Naive thymus-derived CD4-positive, alpha-beta T cell (primary cell): ENCODE data around the gene INF2. TPM values are rescaled to one million over a fixed set of nuclear protein-coding genes. Genes with fewer than 3 reads are reported as not detected.
A peak's percentile ranks its signal among the peaks of the same experiment; 100 is the strongest.

Experiments used
- ATAC-seq: fragments of 150-1000 bp; cut with Tn5 transposase; 2 replicates; pipeline ENCODE4 v1.10.0; 2021; ENCODE audit warnings: mild to moderate bottlenecking, moderate library complexity
- CTCF ChIA-PET: fragments of 350-600 bp; sonication (Branson Sonifier 250); formaldehyde crosslinking; loops from one replicate; lab custom pipeline; 2021; ENCODE audit warnings: antibody characterized with exemption; lab: Charles Lee
- POLR2A ChIA-PET: fragments of 350-600 bp; sonication (Branson Sonifier 250); formaldehyde crosslinking; loops from one replicate; lab custom pipeline; 2021; ENCODE audit warnings: antibody characterized with exemption, inconsistent platforms; lab: Charles Lee
- DNase-seq, 9 donors: peaks; one replicate each; pipeline versions ENCODE4 v3.0.0 to v3.0.0-alpha.2; 2020 to 2022; ENCODE audit warnings: mixed read lengths in 1 of 9
- H3K27ac ChIP-seq: one replicate; pipeline ENCODE4 v1.7.0; 2013; ENCODE audit warnings: mild to moderate bottlenecking, low read depth, low read length, moderate library complexity
- H3K27me3 ChIP-seq, 2 donors: one replicate each; pipeline ENCODE4 v1.7.0; 2013; ENCODE audit warnings: low read length in 2 of 2, mild to moderate bottlenecking in 2 of 2, moderate library complexity in 2 of 2; ENCODE audit not compliant: control insufficient read depth in 2 of 2, insufficient read depth in 2 of 2
- H3K36me3 ChIP-seq, 3 experiments: 1 replicate in 2 of 3; 2 replicates in 1 of 3; pipeline ENCODE4 v1.7.0; 2013; ENCODE audit warnings: low read length in 3 of 3, mild to moderate bottlenecking in 3 of 3, moderate library complexity in 1 of 3; ENCODE audit not compliant: insufficient read depth in 3 of 3, control insufficient read depth in 2 of 3
- H3K4me1 ChIP-seq, 2 donors: one replicate each; pipeline ENCODE4 v1.7.0; 2013; ENCODE audit warnings: low read length in 2 of 2, mild to moderate bottlenecking in 2 of 2, moderate library complexity in 1 of 2; ENCODE audit not compliant: control insufficient read depth in 2 of 2, insufficient read depth in 2 of 2
- H3K4me3 ChIP-seq: 2 replicates; pipeline ENCODE4 v1.7.0; 2013; ENCODE audit warnings: mild to moderate bottlenecking, low read length
- H3K9me3 ChIP-seq, 3 experiments: 1 replicate in 2 of 3; 2 replicates in 1 of 3; pipeline ENCODE4 v1.7.0; 2013; ENCODE audit warnings: low read length in 3 of 3; ENCODE audit not compliant: control insufficient read depth in 2 of 3
- H3K27ac Mint-ChIP-seq, 9 donors: one replicate each; pipeline ENCODE4 v1.8.0; 2020 to 2022; ENCODE audit warnings: mixed read lengths in 9 of 9, mild to moderate bottlenecking in 8 of 9, moderate library complexity in 5 of 9, inconsistent platforms in 2 of 9
- H3K27me3 Mint-ChIP-seq, 5 donors: one replicate each; pipeline ENCODE4 v1.8.0; 2021 to 2022; ENCODE audit warnings: mixed read lengths in 5 of 5, mild to moderate bottlenecking in 1 of 5
- H3K36me3 Mint-ChIP-seq, 5 donors: one replicate each; pipeline ENCODE4 v1.8.0; 2020 to 2022; ENCODE audit warnings: mixed read lengths in 5 of 5, mild to moderate bottlenecking in 3 of 5, inconsistent platforms in 1 of 5
- H3K4me1 Mint-ChIP-seq, 7 donors: one replicate each; pipeline ENCODE4 v1.8.0; 2020 to 2022; ENCODE audit warnings: mixed read lengths in 7 of 7, mild to moderate bottlenecking in 3 of 7, inconsistent platforms in 1 of 7
- H3K4me3 Mint-ChIP-seq, 10 donors: one replicate each; pipeline ENCODE4 v1.8.0; 2020 to 2022; ENCODE audit warnings: mild to moderate bottlenecking in 10 of 10, mixed read lengths in 10 of 10, moderate library complexity in 6 of 10, inconsistent platforms in 2 of 10
- H3K9me3 Mint-ChIP-seq, 11 donors: one replicate each; pipeline ENCODE4 v1.8.0; 2020 to 2022; ENCODE audit warnings: mixed read lengths in 11 of 11, mild to moderate bottlenecking in 4 of 11, inconsistent platforms in 1 of 11, moderate library complexity in 1 of 11
- intact Hi-C, 2 donors: fragments of 100-400 bp; cut with micrococcal nuclease; formaldehyde crosslinking; loops; one replicate each; pipeline ENCODE4 v1.15.1; 2023
- polyA plus RNA-seq, 2 donors: library from polyadenylated mRNA; unstranded; fragments of 300-500 nt; fragmentation: Illumina TruSeq; gene quantifications; one replicate each; pipeline ENCODE4 v1.2.3, GENCODE V29; 2021
- total RNA-seq, 6 experiments: library from RNA in 5 of 6; stranded (reverse) in 5 of 6; gene quantifications; 1 replicate in 5 of 6; 2 replicates in 1 of 6; pipeline ENCODE4 v1.2.3 and lab custom pipeline; 2021 to 2026

INF2 gene
- total and polyA plus RNA-seq, 7 experiments from 2014 or later = 5.8 to 140 (median 75.1) TPM

- DNase-seq (no peak), ATAC-seq (peak; percentile 27)
- peaks cover 0 to 36% (median 12%) of the 10 kb centered on the region in 7 donors for H3K4me1 Mint-ChIP-seq
- CTCF ChIA-PET = no interaction called here
- intact Hi-C loops = no loop called here
- H3K36me3 Mint-ChIP-seq = peaks cover 0 to 2% (median 0%) of the 10 kb centered on the region in 5 donors
- peak overlapping the region in 3 of 10 donors; percentile 30 to 67 (median 66) for H3K4me3 Mint-ChIP-seq
- no peaks in the 10 kb centered on the region for H3K36me3 ChIP-seq
- H3K27me3 ChIP-seq = no peaks in the 10 kb centered on the region
- peaks cover 0 to 5% (median 0%) of the 10 kb centered on the region in 5 donors for H3K27me3 Mint-ChIP-seq
- H3K4me3 ChIP-seq = no peak overlapping the region
- no peaks in the 10 kb centered on the region for H3K9me3 Mint-ChIP-seq
- peaks cover 6 to 7% of the 10 kb centered on the region in 2 donors for H3K4me1 ChIP-seq
- H3K9me3 ChIP-seq = no peaks in the 10 kb centered on the region
- H3K27ac Mint-ChIP-seq = peak overlapping the region in 2 of 9 donors; percentile 52 to 70
- POLR2A ChIA-PET = interaction anchor here (3.7 kb wide), 1 partner anchor 11 kb away, joined by 21 read pairs; no protein-coding TSS in a partner anchor
- no peak overlapping the region for H3K27ac ChIP-seq
Measured at GRCh38 chr14:104680056-104680805, 9.2 kb upstream of the INF2 start.

DNA sequence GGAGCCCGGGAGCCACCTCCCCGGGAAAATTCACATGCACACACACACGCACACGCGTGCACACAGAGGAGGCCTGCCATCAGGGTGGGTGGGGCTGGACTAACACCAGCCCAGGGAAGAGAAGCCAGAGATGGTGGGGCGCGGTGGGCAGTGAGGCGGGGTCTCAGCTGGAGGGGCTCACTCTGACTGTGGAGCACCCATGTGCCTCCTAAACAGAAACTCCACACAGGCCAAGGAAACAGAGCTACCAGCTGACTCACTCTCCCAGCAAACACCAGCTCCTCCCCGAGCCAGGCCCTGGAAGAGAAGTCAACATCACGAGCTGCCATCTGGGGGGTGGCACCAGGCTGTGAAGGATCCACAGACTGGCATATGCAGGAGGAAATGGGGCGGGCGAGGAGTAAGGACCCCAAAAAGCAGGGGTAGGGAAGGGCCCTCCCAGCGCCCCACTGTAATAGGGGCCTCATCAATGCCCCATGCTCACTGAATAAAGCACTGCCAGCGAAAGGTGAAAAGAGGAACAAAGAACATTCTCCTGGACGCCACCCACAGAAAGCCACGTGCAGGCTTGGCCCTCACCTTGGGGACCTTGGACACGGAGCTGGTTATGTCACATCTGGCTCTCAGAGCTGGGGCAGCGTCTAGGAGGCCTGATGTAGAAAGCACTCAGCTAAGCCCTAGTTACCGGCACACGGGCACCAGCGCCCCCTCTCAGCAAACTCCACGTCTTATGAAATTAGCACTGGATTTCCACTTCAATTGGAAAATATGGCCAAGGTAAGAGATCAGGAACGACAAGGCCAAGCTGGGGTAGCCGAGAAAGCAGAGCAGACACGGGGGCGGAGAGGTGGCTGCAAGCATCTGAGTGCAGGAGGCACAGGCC is 8.4 kb upstream of the INF2 start:
- Mint-ChIP-seq H3K9me3 (no peaks in the 10 kb centered on the region), H3K36me3 (peaks cover 0 to 2% (median 0%) of the 10 kb centered on the region in 5 donors), H3K27me3 (peaks cover 0 to 5% (median 0%) of the 10 kb centered on the region in 5 donors), H3K4me3 (peak overlapping the region in 1 of 10 donors; percentile 5), H3K4me1 (peaks cover 0 to 36% (median 15%) of the 10 kb centered on the region in 7 donors), H3K27ac (peak overlapping the region in 3 of 9 donors; percentile 17 to 82 (median 46))
- DNase-seq (no peak), ATAC-seq (peak; percentile 49)
- Histone ChIP-seq H3K4me3 (no peak overlapping the region), H3K27ac (no peak overlapping the region), H3K9me3 (no peaks in the 10 kb centered on the region), H3K4me1 (peaks cover 6 to 8% of the 10 kb centered on the region in 2 donors), H3K27me3 (no peaks in the 10 kb centered on the region), H3K36me3 (no peaks in the 10 kb centered on the region)
- POLR2A ChIA-PET = no interaction called here
- intact Hi-C loops = no loop called here
- CTCF ChIA-PET = interaction anchor here (1.1 to 1.3 kb wide), 2 partner anchors 15 to 28 kb away, joined by 3 to 4 read pairs; no protein-coding TSS in a partner anchor

GRCh38 chr14:104681689-104682074 is 7.7 kb upstream of the INF2 start:
- DNase-seq (no peak), ATAC-seq (no peak)
- Histone ChIP-seq H3K4me3 (no peak overlapping the region), H3K27me3 (no peaks in the 10 kb centered on the region), H3K27ac (no peak overlapping the region), H3K36me3 (no peaks in the 10 kb centered on the region), H3K4me1 (peaks cover 6 to 13% of the 10 kb centered on the region in 2 donors), H3K9me3 (no peaks in the 10 kb centered on the region)
- H3K27ac Mint-ChIP-seq = no peak overlapping the region
- no peak overlapping the region for H3K4me3 Mint-ChIP-seq
- H3K27me3 Mint-ChIP-seq = peaks cover 0 to 4% (median 0%) of the 10 kb centered on the region in 5 donors
- intact Hi-C loops = no loop called here
- H3K4me1 Mint-ChIP-seq = peaks cover 0 to 41% (median 19%) of the 10 kb centered on the region in 7 donors
- POLR2A ChIA-PET = no interaction called here
- CTCF ChIA-PET = interaction anchor here (1.1 to 1.3 kb wide), 2 partner anchors 15 to 28 kb away, joined by 3 to 4 read pairs; no protein-coding TSS in a partner anchor
- peaks cover 0 to 2% (median 0%) of the 10 kb centered on the region in 5 donors for H3K36me3 Mint-ChIP-seq
- no peaks in the 10 kb centered on the region for H3K9me3 Mint-ChIP-seq

- ATAC-seq = no peak
- intact Hi-C loops = no loop called here
- no peak overlapping the region for H3K4me3 ChIP-seq
- no peaks in the 10 kb centered on the region for H3K27me3 ChIP-seq
- no peak overlapping the region for H3K27ac Mint-ChIP-seq
- H3K36me3 Mint-ChIP-seq = peaks cover 0 to 2% (median 0%) of the 10 kb centered on the region in 5 donors
- DNase-seq = no peak
- no peaks in the 10 kb centered on the region for H3K36me3 ChIP-seq
- H3K9me3 Mint-ChIP-seq = no peaks in the 10 kb centered on the region
- no peak overlapping the region for H3K4me3 Mint-ChIP-seq
- peaks cover 5 to 18% of the 10 kb centered on the region in 2 donors for H3K4me1 ChIP-seq
- H3K9me3 ChIP-seq = no peaks in the 10 kb centered on the region
- ChIA-PET POLR2A (interaction anchor here (0.9 kb wide), 1 partner anchor 12 kb away, joined by 3 read pairs; no protein-coding TSS in a partner anchor), CTCF (interaction anchor here (1.3 kb wide), 1 partner anchor 27 kb away, joined by 4 read pairs; no protein-coding TSS in a partner anchor)
- H3K27me3 Mint-ChIP-seq = peaks cover 0 to 3% (median 0%) of the 10 kb centered on the region in 5 donors
- H3K4me1 Mint-ChIP-seq = peaks cover 5 to 43% (median 24%) of the 10 kb centered on the region in 7 donors
- no peak overlapping the region for H3K27ac ChIP-seq
Measured at GRCh38 chr14:104682107-104682593, 7.3 kb upstream of the INF2 start.

DNA sequence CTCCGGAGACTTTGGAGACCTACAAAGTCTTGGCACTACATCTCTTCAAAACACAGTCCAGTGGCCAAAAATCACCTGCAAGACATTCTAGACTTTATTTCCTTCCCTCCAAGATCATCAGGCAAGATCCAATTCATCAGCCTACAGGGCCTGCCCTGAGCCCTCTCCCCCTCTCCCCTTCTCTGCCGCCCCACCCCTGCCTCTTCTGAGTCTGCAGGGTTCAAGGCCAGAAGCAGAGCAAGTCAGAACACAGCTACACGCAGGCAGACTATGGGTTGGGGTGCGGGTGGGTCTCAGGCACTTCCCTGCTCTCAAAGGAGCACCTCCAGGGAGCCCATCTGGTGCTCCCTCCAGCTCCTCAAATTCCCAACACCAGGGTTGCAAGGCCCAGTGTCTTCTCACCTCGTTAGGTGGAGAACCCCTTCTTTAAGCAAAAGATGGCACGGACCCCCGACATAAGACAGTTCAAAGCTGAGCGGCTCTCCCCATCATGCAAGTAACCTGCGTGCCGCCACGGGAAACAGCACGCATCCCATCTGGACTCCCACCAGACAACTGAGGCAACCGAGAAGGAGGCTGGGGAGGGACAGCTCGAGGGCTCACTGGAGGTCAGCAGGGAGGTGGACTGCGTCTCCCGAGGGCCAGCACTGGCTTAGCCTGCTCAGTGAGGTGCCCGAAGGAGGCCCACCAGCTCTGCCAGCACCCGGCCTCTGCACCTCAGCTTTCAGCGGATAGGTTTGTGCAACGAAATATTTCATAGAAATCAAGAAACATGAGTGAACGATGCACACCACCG is 5.6 kb upstream of the INF2 start:
- H3K4me1 ChIP-seq = peaks cover 0 to 28% of the 10 kb centered on the region in 2 donors
- Mint-ChIP-seq H3K4me3 (no peak overlapping the region), H3K4me1 (peaks cover 14 to 46% (median 34%) of the 10 kb centered on the region in 7 donors), H3K27ac (peak overlapping the region in 3 of 9 donors; percentile 25 to 72 (median 30)), H3K9me3 (no peaks in the 10 kb centered on the region), H3K36me3 (peaks cover 0 to 4% (median 0%) of the 10 kb centered on the region in 5 donors), H3K27me3 (peaks cover 0 to 3% (median 0%) of the 10 kb centered on the region in 5 donors)
- DNase-seq (no peak), ATAC-seq (no peak)
- H3K4me3 ChIP-seq = no peak overlapping the region
- no peaks in the 10 kb centered on the region for H3K27me3 ChIP-seq
- H3K9me3 ChIP-seq = no peaks in the 10 kb centered on the region
- H3K36me3 ChIP-seq = no peaks in the 10 kb centered on the region
- CTCF ChIA-PET = interaction anchor here (2.0 kb wide), 1 partner anchor 25 kb away, joined by 9 read pairs; no protein-coding TSS in a partner anchor
- intact Hi-C loops = no loop called here
- POLR2A ChIA-PET = interaction anchor here (1.6 to 1.7 kb wide), 2 partner anchors 11 to 24 kb away, joined by 4 to 5 read pairs; no protein-coding TSS in a partner anchor
- no peak overlapping the region for H3K27ac ChIP-seq
